ENCODE results near the gene SLAMF1.
A peak's percentile ranks its signal among the peaks of the same experiment; 100 is the strongest.
"Not testable (repeated sequence)": the region's sequence is repeated elsewhere in the genome, so short reads cannot be mapped to it uniquely, and the experiment has no call there.

SLAMF1 gene

DNA sequence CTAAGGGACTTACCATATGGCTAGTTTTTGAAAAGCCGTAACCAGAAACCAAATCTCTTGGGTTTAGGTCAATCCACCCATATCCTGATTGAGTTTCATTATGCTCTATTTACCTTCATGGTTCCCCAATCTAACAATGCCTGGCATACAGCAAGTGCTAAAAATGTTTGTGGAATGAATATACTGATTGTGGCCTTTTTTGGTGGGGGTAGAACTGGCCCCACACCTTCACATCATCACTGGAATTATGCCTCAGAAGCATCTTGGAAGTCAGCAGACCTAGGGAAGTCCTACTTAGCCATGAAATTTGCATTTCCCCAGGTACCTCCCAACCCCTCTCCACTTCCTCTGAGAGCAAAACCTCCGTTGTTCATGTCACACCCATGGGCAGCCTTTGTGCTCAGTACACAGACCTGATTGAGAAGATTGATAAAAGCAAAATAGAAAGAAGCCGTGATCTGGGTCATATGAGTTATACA, 17.8 kb upstream of the SLAMF1 start:
- DNase-seq, result no peak

DNA sequence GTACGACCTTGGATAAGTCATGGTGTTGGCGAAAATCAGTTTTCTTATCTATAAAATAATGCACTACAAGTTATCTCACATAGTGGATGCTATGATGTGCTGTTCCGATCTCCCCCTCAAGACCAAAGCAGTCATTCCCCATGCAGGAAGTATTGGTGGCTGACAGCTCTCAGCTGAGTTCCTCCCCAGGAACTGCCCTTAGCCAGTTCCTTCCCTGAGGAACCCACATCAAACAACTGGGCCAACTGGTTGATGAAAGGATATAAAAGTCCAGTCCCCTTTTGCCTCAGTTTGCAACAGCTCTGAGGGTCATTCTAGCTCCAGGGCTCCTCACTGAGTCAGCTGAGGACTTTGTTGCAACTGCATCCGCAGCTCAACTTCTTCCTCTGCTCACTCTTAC, 16.1 kb upstream of the SLAMF1 start:
- DNase-seq, result no peak

DNA sequence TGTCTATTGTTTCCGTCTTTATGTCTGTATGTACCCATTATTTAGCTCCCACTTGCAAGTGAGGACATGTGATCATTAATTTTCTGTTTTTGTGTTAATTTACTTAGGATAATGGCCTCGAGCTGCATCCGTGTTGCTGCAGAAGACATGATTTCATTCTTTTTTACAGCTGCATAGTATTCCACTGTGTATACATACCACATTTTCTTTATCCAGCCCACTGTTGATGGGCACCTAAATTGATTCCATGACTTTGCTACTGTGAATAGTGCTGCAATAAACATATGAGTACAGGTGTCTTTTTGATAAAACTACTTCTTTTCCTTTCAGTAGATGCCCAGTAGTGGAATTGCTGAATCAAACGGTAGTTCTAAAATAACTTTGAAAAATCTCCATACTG, 12.7 kb upstream of the SLAMF1 start:
- no peak for DNase-seq

DNA sequence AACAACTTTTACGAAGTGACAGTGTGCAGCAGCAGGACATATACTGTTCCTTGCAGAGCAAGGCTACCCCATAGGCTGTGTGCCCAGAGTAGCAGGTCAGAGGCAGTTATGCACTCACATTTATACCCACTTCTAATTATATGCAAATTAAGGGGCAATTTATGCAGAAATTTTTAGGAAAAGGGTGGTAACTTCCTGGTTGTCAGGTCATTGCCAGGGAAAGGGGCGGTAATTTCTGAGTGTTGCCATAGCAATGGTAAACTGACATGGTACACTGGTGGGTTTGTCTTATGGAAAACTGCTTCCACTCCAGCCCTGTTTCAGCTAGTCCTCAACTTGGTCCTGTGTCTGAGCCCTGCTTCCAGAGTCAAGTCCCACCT, 12.0 kb upstream of the SLAMF1 start:
- no peak for DNase-seq

DNA sequence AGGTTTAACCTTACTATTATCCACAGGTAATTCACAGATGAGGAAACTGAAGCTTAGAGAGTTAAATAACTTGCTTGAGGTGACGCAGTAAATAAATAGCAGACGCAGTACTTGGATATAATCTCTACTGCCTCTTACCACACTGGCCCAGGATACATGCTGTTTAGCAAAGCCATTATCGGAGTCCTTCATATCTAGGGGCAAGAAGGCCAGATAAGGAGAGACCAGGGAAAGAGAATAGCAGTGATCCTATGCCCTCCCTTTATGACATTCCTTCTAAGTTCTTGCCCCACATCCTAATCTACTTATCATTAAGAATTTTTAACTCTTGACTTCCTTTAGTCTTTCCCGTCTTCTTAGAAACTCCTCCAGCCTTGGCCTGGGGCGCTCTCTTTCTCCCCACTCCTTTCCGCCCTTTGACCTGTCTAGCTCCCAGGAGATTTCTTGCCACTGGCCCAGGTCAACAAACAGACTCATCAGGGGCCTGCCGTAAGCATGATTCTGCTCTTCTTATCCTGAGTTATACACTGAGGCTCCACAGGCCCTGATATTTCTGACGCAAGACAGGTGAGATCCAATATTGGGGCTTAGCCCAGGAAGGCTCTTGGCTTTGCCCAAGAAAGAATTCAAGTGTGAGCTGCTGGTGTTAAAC, 11.4 kb upstream of the SLAMF1 start:
- DNase-seq, result no peak

DNA sequence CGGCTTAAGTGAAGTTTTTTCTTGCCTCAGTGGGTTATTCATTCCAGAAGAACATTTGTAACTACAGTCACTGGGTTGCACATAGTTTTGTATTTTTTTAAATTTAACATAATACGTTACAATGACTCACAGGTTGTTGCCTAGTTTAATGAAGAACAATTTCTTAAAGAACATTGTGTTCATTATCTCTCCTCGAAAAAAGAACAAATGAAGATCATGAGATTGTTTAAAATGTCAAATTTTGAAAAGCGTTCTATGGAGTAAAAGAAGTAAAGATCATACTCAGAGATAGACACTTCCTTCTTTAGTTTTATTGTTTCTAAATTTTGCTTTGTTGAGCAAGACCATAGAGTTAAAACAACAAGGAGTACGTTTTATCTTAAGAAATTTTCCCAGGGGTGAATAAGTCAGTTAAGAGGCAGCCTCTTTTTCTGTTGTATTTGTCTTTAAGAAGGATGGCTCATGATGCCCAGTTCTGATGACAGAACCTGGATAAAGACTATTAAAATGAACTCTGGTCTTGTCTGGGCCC, 10.5 kb upstream of the SLAMF1 start:
- no peak for DNase-seq

DNA sequence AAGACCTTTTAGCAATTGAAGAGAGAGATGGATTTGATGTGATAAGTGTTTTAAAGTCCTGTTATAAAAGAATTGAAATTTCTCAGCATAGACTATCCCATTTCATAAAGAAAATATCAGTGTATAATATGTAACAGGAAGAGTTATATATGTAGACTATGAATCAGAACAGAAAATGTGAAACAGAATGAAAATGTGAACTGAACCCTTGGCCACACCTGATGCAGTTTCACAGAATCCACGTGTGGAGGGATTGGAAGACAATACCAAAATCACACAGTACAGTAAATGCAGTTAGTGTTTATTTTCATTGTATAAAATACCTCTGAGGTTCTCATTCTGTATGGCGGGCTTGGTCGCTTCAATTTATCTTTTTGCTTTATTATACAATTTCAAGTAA, 9.9 kb upstream of the SLAMF1 start:
- DNase-seq, result no peak

DNA sequence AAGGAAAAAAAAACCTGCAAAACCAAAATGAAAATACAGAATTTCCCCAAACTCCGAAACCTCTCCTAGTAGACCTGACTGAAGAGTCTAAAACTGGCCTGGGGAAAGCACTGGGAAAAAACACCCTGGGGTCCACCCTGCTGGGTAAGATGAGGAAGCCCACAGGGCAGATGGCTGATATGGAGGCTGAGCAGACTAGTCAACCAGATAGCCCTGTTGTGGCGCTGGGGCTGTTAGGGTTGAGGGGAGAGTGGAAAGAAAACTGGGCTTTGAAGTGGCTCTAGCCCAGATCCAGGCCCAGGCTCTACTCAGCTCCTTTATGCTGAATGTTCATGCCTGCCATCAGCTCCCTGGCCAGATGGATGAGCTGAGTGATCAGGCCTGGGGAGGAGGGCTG, 6.8 kb upstream of the SLAMF1 start:
- no peak for DNase-seq

DNA sequence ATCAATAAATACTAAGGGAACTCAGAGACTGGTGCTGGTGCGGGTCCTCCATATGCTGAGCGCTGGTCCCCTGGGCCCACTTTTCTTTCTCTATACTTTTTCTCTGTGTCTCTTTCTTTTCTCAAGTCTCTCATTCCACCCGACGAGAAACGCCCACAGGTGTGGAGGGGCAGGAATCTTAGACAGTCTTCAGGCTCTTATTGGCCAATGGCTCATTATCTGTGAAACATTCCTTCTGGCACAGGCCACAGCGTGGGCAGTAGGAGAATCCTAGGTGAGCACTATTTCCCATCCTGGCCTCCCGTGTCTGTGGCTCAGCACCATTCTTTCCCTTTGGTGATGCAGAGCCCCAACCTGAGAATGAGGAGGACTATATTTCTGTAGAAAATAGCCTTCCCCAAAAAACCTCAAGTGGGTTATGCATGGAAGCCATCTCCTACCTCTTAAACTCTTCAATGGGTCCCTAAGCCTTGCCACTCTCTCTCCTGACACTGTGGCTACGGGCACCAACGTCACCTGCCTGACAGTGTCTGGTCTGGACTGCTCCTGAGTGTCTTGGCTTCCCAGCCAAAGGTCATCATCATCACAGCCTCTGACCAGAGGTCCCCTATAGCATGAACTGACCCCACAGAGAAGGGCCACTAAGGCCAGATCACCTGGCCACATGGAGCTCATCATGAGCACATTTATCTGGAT, 6.2 kb upstream of the SLAMF1 start:
- DNase-seq, result no peak

DNA sequence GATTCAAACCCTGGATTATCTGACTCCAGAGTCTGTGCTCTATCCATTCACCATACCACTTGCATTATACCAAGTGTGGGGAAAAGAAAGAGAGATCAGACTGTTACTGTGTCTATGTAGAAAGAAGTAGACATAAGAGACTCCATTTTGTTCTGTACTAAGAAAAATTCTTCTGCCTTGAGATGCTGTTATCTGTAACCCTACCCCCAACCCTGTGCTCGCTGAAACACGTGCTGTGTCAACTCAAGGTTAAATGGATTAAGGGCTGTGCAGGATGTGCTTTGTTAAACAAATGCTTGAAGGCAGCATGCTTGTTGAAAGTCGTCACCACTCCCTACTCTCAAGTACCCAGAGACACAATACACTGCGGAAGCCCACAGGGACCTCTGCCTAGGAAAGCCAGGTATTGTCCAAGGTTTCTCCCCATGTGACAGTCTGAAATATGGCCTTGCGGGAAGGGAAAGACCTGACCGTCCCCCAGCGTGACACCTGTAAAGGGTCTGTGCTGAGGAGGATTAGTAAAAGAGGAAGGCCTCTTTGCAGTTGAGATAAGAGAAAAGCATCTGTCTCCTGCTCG, 5.3 kb upstream of the SLAMF1 start:
- DNase-seq, result not testable (repeated sequence)

DNA sequence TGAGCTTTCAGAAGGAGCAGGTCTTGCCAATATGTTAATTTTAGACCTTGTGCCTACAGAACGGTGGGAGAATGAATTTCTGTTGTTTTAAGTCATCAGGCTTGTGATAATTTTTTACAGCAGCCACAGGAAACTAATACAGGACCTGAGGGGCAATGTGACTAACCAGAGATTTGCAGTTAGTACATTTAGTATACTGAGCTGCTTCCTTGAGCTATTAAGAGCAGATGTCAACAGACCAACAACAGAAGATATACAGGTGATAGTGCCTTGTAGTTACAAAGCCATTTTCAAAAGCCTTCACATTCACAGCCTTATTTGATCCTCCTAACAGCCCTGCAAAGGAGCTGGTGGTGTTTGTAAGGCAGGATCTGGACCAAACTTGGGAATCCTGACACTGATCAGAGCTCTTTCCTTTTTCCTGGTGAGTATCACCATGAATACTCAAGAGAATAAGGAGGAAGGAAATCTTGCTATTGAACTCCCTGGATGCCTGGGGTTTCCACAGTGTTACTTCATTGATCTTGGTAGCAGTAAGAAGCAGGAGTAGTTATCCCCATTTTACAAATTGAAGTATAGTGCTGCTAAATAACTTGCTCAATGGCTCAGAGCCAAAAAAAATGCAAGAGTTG, 4.7 kb upstream of the SLAMF1 start:
- DNase-seq, result no peak

DNA sequence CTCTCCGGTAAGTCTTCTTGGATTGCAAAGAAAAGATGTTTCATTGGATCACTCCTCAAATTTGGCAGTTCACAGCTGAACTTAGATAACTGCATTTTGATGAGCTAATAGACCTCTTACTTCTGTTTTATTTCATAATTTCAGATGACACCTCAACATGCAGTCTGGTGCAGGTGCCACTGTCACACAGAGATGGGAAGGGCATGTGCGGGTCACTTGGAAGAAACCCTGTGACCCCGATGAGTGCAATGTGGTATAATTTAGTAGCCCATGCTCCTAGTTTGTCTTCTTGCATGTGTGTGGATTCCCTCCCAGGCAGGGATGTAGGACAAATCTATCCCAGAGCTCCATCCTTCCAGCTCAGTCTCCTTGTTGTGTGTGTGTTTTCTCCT, 481 bp upstream of the SLAMF1 start:
- DNase-seq, result no peak

DNA sequence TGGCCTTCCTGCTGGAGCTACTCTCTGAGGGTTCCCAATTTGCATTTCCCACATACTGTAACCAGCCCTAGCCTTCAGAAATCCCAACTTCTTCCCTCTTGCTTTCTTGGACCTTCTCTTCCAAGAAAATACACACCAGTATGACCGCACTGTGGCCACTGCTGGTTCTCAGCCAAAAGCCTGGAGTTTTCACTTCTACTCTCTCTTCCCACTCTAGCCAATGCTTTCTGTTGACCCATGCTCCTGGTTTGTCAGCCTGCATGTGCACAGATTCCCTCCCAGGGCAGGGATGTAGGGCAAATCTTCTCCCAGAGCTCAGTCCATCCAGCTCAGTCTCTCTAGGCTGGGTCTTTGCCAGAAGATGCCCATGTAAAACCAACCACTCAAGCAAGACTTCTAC, 664 bp downstream of the SLAMF1 start:
- no peak for DNase-seq

DNA sequence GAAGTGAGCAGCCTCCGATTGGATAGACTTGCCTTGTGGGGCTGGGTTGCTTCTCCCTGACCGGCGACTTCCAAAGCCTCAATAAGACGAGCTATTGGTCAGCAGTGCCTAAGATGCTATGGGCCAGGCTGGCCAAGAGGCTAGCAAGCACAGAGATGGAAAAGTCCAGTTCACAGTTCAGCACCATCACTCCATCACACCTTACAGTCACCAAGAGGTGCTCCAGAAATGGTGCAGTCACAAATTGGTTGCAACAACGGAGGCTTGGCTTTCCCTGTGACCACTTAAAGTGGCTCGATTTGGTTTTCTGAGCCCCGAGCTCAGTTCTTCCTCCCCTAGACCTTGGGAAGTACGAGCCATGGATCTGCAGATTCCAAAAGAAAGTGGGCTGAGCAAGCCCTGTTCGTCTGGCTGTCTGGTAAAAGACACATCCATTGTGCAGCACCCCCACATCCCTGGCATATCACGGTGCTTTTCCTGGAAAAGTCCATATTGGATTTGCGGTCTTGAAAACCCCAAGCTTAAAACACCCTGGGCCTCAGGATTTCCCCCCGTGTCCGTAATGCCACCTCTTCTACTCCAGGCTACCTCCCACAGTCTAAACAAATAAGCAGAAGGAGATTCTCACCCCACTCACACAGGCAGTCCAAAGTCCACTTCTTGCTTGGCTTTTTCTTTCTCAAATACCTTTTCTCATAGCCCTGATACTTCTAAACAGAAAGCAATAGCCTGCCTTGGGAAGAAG, 1.3 kb downstream of the SLAMF1 start:
- no peak for DNase-seq

DNA sequence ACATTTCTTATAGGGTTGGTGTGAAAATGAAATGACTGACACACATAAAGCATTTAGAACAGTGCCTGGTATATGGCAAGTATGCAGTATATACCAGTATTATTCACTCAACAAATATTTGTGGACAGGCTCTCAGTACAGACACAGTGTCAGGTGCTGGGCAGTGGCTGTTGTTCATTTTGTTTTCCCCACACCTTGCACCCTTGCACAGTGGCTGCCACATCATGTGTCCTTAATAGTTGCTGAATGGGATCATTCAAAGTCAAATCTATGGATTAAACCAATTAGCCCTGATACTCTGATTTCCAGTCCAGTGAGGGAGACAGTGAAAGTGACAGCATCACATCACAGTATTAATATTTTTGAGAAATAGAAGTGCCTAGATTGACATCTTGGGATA, 2.4 kb downstream of the SLAMF1 start:
- DNase-seq, result no peak

DNA sequence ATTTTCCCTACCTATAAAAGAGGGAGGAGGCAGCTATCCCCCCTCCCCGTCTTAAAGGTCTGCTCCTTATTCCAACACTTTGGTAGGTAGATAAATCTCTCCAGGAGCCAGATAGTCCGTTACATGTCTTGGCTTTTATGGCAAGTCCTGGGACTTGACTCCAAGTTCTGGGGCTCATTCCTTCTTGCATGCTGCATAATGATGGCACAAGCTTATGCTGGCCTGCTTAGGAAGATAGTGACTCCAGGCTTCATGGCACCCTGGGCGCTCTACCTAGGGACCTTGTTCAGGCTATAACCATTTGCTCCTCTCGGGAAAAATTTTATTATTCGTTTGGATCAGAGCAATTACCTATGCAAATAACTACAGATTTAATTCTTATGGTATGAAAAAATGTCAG, 3.7 kb downstream of the SLAMF1 start:
- no peak for DNase-seq

DNA sequence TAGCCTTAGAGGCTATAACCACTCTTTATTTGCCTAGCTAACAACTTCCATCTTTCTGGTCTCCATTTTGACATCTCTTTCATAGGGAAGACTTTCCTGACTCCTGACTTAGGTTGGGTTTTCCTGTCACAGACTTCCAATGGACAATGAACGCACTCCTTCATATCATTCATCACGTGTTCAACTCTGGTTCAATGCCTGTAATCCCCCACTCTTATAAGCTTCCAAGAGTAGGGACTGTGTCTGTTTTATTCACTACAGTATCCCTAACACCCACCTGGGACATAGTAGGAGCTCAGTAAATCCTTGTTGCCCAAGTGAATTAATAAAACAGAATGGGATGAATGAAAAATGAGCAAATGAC, 4.6 kb downstream of the SLAMF1 start:
- no peak for DNase-seq

DNA sequence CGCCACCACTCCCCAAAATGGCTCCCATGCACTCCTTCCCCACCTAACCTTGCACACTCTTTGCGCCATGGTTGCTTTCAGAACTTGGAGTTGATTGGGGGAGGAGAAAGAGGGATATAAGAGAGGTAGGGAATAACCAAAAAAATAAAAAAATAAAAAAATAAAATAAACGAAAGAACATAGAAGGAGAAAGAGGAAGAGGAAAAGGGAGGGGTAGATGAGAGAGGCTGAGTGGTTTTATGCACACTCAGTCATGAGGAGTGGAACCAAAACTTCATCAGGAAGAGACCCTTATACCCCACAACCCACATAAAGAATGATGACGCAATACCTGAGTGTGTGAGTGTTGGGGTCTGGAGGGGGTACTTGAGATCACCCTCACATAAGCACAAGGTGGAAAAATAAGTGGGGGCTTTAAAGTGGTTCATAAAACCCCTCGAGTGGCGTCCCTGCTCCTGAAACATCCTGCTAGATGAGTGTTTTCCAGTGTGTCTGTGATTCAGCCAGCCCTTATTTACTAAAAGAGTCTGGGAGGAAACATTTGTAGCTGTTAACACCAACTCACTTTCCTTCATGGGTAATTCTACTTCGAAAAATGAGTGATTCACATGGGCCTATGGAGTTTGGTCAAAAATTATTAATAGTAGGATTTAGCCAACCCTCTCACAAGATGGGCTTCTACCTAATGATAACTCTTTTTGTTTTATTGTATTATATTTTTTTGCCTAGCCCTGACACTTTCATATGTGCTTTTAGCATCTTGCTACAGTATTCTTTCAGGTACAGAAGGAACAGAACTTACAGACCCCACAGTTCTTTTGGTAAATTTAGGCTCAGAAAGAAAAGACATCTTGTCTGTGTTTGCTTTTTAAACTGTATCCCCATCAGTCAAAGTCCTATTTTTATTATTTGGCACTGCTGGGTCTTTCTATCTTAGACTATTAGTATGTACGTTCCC, 5.2 kb downstream of the SLAMF1 start:
- DNase-seq, result no peak

DNA sequence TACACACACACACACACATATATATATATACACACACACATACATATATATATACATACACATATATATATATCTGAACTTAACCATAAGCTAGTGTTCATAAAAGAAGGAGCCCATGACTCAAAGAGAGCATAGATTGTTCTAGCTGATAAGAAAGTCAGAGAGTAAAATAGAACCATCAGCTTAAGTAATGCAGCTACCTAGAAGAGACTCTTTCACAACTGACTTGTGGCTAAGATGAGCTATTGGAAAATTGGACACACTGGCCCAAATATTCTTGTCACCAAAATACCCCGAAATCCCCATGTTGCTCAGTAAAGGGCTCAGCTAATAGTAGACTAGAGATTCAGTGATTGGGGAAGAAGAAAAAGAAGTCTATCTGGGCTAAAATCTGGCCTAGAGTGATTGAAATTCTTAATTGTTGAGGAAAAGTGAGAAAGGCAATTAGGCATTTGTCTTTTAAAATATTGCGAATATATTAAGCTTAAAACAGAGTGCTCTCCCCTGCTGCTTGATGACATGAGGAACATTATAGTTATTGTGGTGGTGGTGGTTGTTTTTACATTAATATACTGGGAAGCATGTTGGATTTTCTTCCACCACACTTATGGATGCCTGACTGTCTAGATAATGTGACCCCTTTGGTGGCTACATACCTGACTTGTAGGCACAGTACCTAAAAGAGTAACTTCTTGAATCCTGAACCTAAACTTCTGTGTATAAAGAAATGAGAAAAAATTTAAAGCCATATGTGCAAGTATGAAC, 6.3 kb downstream of the SLAMF1 start:
- DNase-seq, result no peak

DNA sequence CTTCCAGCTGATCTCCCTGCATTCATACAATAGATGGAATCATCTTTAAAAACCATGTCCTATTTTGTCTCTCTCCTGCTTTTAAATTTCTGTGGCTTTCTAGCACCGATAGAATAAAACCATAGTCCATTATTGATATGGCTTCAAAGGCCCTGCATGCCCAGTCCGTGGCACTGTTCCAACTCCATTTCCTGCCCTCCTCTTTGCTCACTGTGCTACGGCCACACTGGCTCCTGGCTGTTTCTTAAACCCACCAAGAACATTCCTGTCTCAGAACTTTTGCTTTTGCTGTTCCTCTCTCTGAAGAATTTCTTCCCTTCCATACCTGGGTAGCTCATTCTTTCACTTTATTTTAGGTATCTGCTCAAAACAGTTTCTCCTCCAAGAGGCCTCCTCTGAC, 7.2 kb downstream of the SLAMF1 start:
- DNase-seq, result peak; percentile 44

DNA sequence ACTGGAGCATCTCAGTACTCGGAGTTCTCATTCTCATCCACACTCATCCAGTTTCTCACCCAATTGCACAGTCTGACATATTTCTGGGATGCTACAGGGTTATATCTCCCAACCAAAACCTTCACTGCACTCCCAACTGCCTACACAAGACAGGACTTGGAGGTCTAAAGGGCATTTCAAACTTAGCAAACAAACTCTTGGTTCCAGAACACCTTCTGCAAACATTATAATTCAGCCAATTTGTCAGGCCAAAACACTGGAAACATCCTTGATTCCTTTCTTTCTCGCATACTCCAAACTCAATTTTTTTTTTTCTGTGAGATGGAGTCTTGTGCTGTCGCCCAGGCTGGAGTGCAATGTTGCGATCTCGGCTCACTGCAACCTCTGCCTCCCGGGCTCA, 7.9 kb downstream of the SLAMF1 start:
- DNase-seq, result no peak

All from EL (cell line).